K562 (cell line): ENCODE data around the gene ISL1. TPM values are rescaled to one million over a fixed set of nuclear protein-coding genes. Genes with fewer than 3 reads are reported as not detected.

ENCODE experiments used
- ATAC-seq: fragments of 200-7000 bp; cut with Tn5 transposase; 3 replicates; pipeline ENCODE4 v1.9.1; 2020; ENCODE audit warnings: moderate library complexity
- BruUV-seq: library from RNA; stranded (reverse); fragments of 400-500 nt; replicated peaks from 2 replicates; lab custom pipeline; 2021; lab: Mats Ljungman, UMichigan
- CTCF ChIA-PET: fragments of 300-600 bp; formaldehyde crosslinking; extraction: SDS; loops from one replicate; lab custom pipeline; 2021; ENCODE audit warnings: low intra/inter-chr PET ratio; lab: Yijun Ruan, JAX
- POLR2A ChIA-PET: fragments of 300-600, 350-650 bp; sonication (Branson Sonifier 250); formaldehyde crosslinking; extraction: SDS; loops from one replicate; lab custom pipeline; 2021; ENCODE audit warnings: antibody characterized with exemption, inconsistent platforms; lab: Yijun Ruan, JAX
- DNase-seq, 4 experiments: peaks; one replicate each; pipeline versions ENCODE4 v3.0.0 to v3.0.0-alpha.2; 2011 to 2018; ENCODE audit warnings: low spot score in 3 of 4, mixed read lengths in 3 of 4; ENCODE audit errors: extremely low read depth in 1 of 4
- FAIRE-seq: peaks from 2 replicates; lab custom pipeline; 2011; peaks lifted over from hg19 to GRCh38; lab: Jason Lieb, UNC
- H2AFZ ChIP-seq: 2 replicates; pipeline ENCODE4 v1.6.0; 2011; ENCODE audit warnings: low read depth, low read length, control low read depth, inconsistent platforms
- H3K27ac ChIP-seq: fragments of 200-600 bp; 3 replicates; pipeline ENCODE4 v1.8.0; 2011; ENCODE audit warnings: low read depth, mild to moderate bottlenecking, control low read depth, inconsistent platforms, low read length, moderate library complexity, mixed read lengths; ENCODE audit errors: extremely low read depth
- H3K27me3 ChIP-seq, 2 experiments: fragments of 300-600 bp in 1 of 2; 2 replicates in 1 of 2; 3 replicates in 1 of 2; pipeline versions ENCODE4 v1.6.0 to v1.8.0; 2011; ENCODE audit warnings: inconsistent platforms in 2 of 2, low read length in 2 of 2, mild to moderate bottlenecking in 1 of 2, mixed read lengths in 1 of 2, moderate library complexity in 1 of 2; ENCODE audit not compliant: control insufficient read depth in 2 of 2, insufficient read depth in 2 of 2
- H3K36me3 ChIP-seq: fragments of 300-600 bp; 3 replicates; pipeline ENCODE4 v1.8.0; 2011; ENCODE audit warnings: mild to moderate bottlenecking, low read length, inconsistent platforms; ENCODE audit not compliant: control insufficient read depth, insufficient read depth
- H3K4me1 ChIP-seq, 2 experiments: fragments of 200-600 bp in 1 of 2; replicated peaks in 1 of 2; 2 replicates in 1 of 2; 3 replicates in 1 of 2; pipeline versions ENCODE4 v1.5.1 to v1.8.0; 2011; ENCODE audit warnings: inconsistent platforms in 2 of 2, low read length in 2 of 2, mild to moderate bottlenecking in 1 of 2, mixed read lengths in 1 of 2, moderate library complexity in 1 of 2; ENCODE audit not compliant: control insufficient read depth in 2 of 2, insufficient read depth in 2 of 2
- H3K4me2 ChIP-seq: 2 replicates; pipeline ENCODE4 v1.6.1; 2011; ENCODE audit warnings: low read length, control low read depth, inconsistent platforms, mixed read lengths; ENCODE audit not compliant: insufficient read depth
- H3K4me3 ChIP-seq: fragments of 200-600 bp; sonication (generic), shearing (Covaris generic); 2 replicates; pipeline ENCODE4 v1.5.1; 2016; ENCODE audit warnings: control low read depth, inconsistent platforms
- H3K79me2 ChIP-seq: fragments of 200-600 bp; 3 replicates; pipeline ENCODE4 v1.8.0; 2011; ENCODE audit warnings: low read length, inconsistent platforms; ENCODE audit not compliant: control insufficient read depth, insufficient read depth
- H3K9ac ChIP-seq, 2 experiments: 2 replicates each; pipeline versions ENCODE4 v1.6.0 to v1.6.1; 2011; ENCODE audit warnings: low read depth in 2 of 2, low read length in 2 of 2, control low read depth in 1 of 2, inconsistent platforms in 1 of 2, mild to moderate bottlenecking in 1 of 2, mixed read lengths in 1 of 2; ENCODE audit not compliant: insufficient read depth in 1 of 2
- H3K9me1 ChIP-seq: one replicate; pipeline ENCODE4 v1.6.0; 2011; ENCODE audit warnings: inconsistent platforms, mild to moderate bottlenecking, low read length, moderate library complexity; ENCODE audit not compliant: control insufficient read depth, insufficient read depth
- H3K9me3 ChIP-seq: replicated peaks from 2 replicates; pipeline ENCODE4 v1.5.1; 2011; ENCODE audit warnings: low read depth, low read length, inconsistent platforms; ENCODE audit not compliant: control insufficient read depth, insufficient read depth
- H4K20me1 ChIP-seq: replicated peaks from 2 replicates; pipeline ENCODE4 v1.6.1; 2011; ENCODE audit warnings: low read length, inconsistent platforms, mixed read lengths; ENCODE audit not compliant: control insufficient read depth, insufficient read depth
- CHCHD3 ChIP-seq: fragments of 250-450 bp; sonication (Bioruptor Pico); IDR thresholded peaks from 2 replicates; pipeline ENCODE4 v2.1.2; 2022; ENCODE audit warnings: mild to moderate bottlenecking
- E2F1 ChIP-seq: sonication (generic); formaldehyde crosslinking; IDR thresholded peaks from 2 replicates; pipeline ENCODE4 v1.8.1; 2023; ENCODE audit warnings: mild to moderate bottlenecking, missing genetic modification reagents, moderate library complexity
- NUFIP1 ChIP-seq: fragments of 450-650 bp; IDR thresholded peaks from 2 replicates; pipeline ENCODE4 v1.6.1; 2018; ENCODE audit not compliant: partially characterized antibody
- RHOXF2B ChIP-seq: fragments of 250-450 bp; sonication (Bioruptor Pico); conservative IDR thresholded peaks from 2 replicates; pipeline ENCODE4 v1.5.1; 2021
- THAP12 ChIP-seq: fragments of 250-450 bp; sonication (Bioruptor Pico); IDR thresholded peaks from 2 replicates; pipeline ENCODE4 v1.9.0; 2021; ENCODE audit warnings: mild to moderate bottlenecking, inconsistent platforms
- WGBS: fragments of 100-300 bp; shearing (Covaris generic); methylation state at CpG from one replicate; pipeline ENCODE4 v1.1.6; 2016; ENCODE audit warnings: low coverage, mixed read lengths; ENCODE audit not compliant: insufficient coverage; ENCODE audit errors: missing lambda C conversion rate; 5-methylcytosine and 5-hydroxymethylcytosine counted together
- in situ Hi-C: fragments of 300-500 bp; cut with MboI; formaldehyde crosslinking; loops from 4 replicates; pipeline ENCODE4 v1.15.0; 2018; ENCODE audit warnings: inconsistent platforms, mixed read lengths
- intact Hi-C: fragments of 100-400 bp; cut with micrococcal nuclease; formaldehyde crosslinking; loops from 2 replicates; pipeline ENCODE4 v1.14.2; 2022
- polyA plus RNA-seq, 8 experiments: library from polyadenylated mRNA; depleted of rRNA in 4 of 8; stranded (reverse) in 5 of 8; unstranded in 3 of 8; fragments of >200 nt; fragmentation: Nextera tagmentation in 2 of 8; fragmentation: Illumina TruSeq in 1 of 8; extraction: Ambion mirVana in 2 of 8; extraction: Trizol in 1 of 8; gene quantifications; 2 replicates each; pipeline versions ENCODE4 v1.2.1 to v1.2.3, GENCODE V29; 2011 to 2014; ENCODE audit warnings: inconsistent platforms in 1 of 8, missing spikeins in 1 of 8
- total RNA-seq, 7 experiments: library from RNA; depleted of rRNA in 6 of 7; stranded (reverse); fragments of >200 nt in 6 of 7; fragmentation: Illumina TruSeq in 2 of 7; extraction: Trizol in 2 of 7; gene quantifications; 2 replicates each; pipeline versions ENCODE4 v1.2.1 to v1.2.3, GENCODE V29; 2011 to 2021; ENCODE audit warnings: low replicate concordance in 1 of 7
- TF ChIP-seq, protein P1 (sequence below), 2 experiments: fragments of 450-650 bp; IDR thresholded peaks; 2 replicates each; pipeline ENCODE4 v1.6.1; 2016
- TF ChIP-seq, protein P2 (sequence below): sonication (generic); formaldehyde crosslinking; IDR thresholded peaks from 2 replicates; pipeline ENCODE4 v1.8.1; 2023; ENCODE audit warnings: mild to moderate bottlenecking, missing genetic modification reagents
- TF ChIP-seq, protein P3 (sequence below): fragments of 250-450 bp; sonication (Bioruptor Pico); IDR thresholded peaks from 2 replicates; pipeline ENCODE4 v1.4.0; 2020
- TF ChIP-seq, protein P4 (sequence below), 2 experiments: fragments of 450-650 bp in 1 of 2; IDR thresholded peaks; 2 replicates each; pipeline ENCODE4 v1.6.1; 2011 to 2017; ENCODE audit warnings: low read depth in 2 of 2, antibody characterized with exemption in 1 of 2, borderline replicate concordance in 1 of 2, low read length in 1 of 2, mild to moderate bottlenecking in 1 of 2, mixed read lengths in 1 of 2; ENCODE audit not compliant: control insufficient read depth in 1 of 2

The ISL1 gene
- total and polyA plus RNA-seq, 9 of the 15 experiments (the other 6 are each of a cell fraction or from before 2014, with no cell fraction given), result not detected

- Histone ChIP-seq H3K9me1 (no peaks in the 10 kb centered on the region), H3K9ac (no peak overlapping the region), H2AFZ (no peak overlapping the region), H3K9me3 (no peaks in the 10 kb centered on the region), H3K36me3 (no peaks in the 10 kb centered on the region), H3K4me1 (no peaks in the 10 kb centered on the region), H3K4me3 (no peak overlapping the region), H3K4me2 (no peak overlapping the region), H3K27ac (no peak overlapping the region), H4K20me1 (no peaks in the 10 kb centered on the region), H3K79me2 (no peaks in the 10 kb centered on the region), H3K27me3 (no peaks in the 10 kb centered on the region)
- in situ Hi-C loops (no loop called here), intact Hi-C loops (no loop called here)
- no TSS peak for BruUV-seq
- ChIA-PET POLR2A (no interaction called here), CTCF (no interaction called here)
- ATAC-seq (no peak), DNase-seq (no peak), FAIRE-seq (no peak)
- WGBS, result 0% methylated on average over 2 of the region's 2 CpGs
- no peak for TF ChIP-seq RHOXF2B (CRISPR knock-in tag)
- TF ChIP-seq CHCHD3 (CRISPR knock-in tag), result no peak
- TF ChIP-seq THAP12, result no peak
- no peak for TF ChIP-seq E2F1 (CRISPR knock-in tag)
- TF ChIP-seq, protein P1, sequence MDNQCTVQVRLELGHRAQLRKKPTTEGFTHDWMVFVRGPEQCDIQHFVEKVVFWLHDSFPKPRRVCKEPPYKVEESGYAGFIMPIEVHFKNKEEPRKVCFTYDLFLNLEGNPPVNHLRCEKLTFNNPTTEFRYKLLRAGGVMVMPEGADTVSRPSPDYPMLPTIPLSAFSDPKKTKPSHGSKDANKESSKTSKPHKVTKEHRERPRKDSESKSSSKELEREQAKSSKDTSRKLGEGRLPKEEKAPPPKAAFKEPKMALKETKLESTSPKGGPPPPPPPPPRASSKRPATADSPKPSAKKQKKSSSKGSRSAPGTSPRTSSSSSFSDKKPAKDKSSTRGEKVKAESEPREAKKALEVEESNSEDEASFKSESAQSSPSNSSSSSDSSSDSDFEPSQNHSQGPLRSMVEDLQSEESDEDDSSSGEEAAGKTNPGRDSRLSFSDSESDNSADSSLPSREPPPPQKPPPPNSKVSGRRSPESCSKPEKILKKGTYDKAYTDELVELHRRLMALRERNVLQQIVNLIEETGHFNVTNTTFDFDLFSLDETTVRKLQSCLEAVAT (IDR thresholded peaks at IDR 0.05), result no peak
- TF ChIP-seq, protein P2, sequence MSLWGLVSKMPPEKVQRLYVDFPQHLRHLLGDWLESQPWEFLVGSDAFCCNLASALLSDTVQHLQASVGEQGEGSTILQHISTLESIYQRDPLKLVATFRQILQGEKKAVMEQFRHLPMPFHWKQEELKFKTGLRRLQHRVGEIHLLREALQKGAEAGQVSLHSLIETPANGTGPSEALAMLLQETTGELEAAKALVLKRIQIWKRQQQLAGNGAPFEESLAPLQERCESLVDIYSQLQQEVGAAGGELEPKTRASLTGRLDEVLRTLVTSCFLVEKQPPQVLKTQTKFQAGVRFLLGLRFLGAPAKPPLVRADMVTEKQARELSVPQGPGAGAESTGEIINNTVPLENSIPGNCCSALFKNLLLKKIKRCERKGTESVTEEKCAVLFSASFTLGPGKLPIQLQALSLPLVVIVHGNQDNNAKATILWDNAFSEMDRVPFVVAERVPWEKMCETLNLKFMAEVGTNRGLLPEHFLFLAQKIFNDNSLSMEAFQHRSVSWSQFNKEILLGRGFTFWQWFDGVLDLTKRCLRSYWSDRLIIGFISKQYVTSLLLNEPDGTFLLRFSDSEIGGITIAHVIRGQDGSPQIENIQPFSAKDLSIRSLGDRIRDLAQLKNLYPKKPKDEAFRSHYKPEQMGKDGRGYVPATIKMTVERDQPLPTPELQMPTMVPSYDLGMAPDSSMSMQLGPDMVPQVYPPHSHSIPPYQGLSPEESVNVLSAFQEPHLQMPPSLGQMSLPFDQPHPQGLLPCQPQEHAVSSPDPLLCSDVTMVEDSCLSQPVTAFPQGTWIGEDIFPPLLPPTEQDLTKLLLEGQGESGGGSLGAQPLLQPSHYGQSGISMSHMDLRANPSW (CRISPR knock-in tag), result no peak
- TF ChIP-seq, protein P3, sequence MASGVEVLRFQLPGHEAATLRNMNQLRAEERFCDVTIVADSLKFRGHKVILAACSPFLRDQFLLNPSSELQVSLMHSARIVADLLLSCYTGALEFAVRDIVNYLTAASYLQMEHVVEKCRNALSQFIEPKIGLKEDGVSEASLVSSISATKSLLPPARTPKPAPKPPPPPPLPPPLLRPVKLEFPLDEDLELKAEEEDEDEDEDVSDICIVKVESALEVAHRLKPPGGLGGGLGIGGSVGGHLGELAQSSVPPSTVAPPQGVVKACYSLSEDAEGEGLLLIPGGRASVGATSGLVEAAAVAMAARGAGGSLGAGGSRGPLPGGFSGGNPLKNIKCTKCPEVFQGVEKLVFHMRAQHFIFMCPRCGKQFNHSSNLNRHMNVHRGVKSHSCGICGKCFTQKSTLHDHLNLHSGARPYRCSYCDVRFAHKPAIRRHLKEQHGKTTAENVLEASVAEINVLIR (CRISPR knock-in tag), result no peak
- TF ChIP-seq, protein P4, sequence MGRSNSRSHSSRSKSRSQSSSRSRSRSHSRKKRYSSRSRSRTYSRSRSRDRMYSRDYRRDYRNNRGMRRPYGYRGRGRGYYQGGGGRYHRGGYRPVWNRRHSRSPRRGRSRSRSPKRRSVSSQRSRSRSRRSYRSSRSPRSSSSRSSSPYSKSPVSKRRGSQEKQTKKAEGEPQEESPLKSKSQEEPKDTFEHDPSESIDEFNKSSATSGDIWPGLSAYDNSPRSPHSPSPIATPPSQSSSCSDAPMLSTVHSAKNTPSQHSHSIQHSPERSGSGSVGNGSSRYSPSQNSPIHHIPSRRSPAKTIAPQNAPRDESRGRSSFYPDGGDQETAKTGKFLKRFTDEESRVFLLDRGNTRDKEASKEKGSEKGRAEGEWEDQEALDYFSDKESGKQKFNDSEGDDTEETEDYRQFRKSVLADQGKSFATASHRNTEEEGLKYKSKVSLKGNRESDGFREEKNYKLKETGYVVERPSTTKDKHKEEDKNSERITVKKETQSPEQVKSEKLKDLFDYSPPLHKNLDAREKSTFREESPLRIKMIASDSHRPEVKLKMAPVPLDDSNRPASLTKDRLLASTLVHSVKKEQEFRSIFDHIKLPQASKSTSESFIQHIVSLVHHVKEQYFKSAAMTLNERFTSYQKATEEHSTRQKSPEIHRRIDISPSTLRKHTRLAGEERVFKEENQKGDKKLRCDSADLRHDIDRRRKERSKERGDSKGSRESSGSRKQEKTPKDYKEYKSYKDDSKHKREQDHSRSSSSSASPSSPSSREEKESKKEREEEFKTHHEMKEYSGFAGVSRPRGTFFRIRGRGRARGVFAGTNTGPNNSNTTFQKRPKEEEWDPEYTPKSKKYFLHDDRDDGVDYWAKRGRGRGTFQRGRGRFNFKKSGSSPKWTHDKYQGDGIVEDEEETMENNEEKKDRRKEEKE (IDR thresholded peaks at IDR 0.05; ENCODE audit: borderline replicate concordance in 1 of 2, control insufficient read depth in 1 of 2, low read depth in 2 of 2, low read length in 1 of 2), result no peak
- TF ChIP-seq NUFIP1, result no peak
Measured at GRCh38 chr5:51347704-51348103, 35.5 kb upstream of the ISL1 start.
